Stimulated activated CD8-positive, alpha-beta memory T cell treated with anti-CD3 and anti-CD28 coated beads, Interleukin-7, amount 100 ng/mL, for 1 hour (primary cell): ENCODE measurements around the gene TEAD4.

Source experiments
- DNase-seq, 2 donors: peaks; one replicate each; pipeline ENCODE4 v3.0.0-alpha.2; 2020; ENCODE audit warnings: low read depth in 2 of 2

TEAD4 gene

GRCh38 chr12:2960390-2960956, 1.3 kb downstream of the TEAD4 start:
- DNase-seq = no peak

GRCh38 chr12:2960996-2961616, 1.9 kb downstream of the TEAD4 start:
- no peak for DNase-seq

GRCh38 chr12:2961705-2962104, 2.5 kb downstream of the TEAD4 start:
- no peak for DNase-seq

GRCh38 chr12:2963154-2963759, 4.1 kb downstream of the TEAD4 start:
- DNase-seq = no peak

GRCh38 chr12:2963760-2964292, 4.6 kb downstream of the TEAD4 start:
- no peak for DNase-seq

GRCh38 chr12:2967651-2968050, 8.5 kb downstream of the TEAD4 start:
- DNase-seq = no peak

GRCh38 chr12:2970744-2971143, 11.5 kb downstream of the TEAD4 start:
- no peak for DNase-seq

GRCh38 chr12:2973566-2973965, 14.4 kb downstream of the TEAD4 start:
- no peak for DNase-seq

GRCh38 chr12:2974560-2974971, 15.4 kb downstream of the TEAD4 start:
- no peak for DNase-seq

- no peak for DNase-seq
These were observed 17.4 kb downstream of the TEAD4 start for GRCh38 chr12:2976581-2976996.

- no peak for DNase-seq
These were observed 18.6 kb downstream of the TEAD4 start for GRCh38 chr12:2977776-2978175.

- DNase-seq = no peak
These were observed 20.6 kb downstream of the TEAD4 start for GRCh38 chr12:2979806-2980205.

- DNase-seq = no peak
These were observed 21.4 kb downstream of the TEAD4 start for GRCh38 chr12:2980630-2981029.

GRCh38 chr12:2982361-2982760, 23.2 kb downstream of the TEAD4 start:
- no peak for DNase-seq

GRCh38 chr12:2984249-2984648, 25.1 kb downstream of the TEAD4 start:
- DNase-seq = no peak

- DNase-seq = no peak
These were observed 25.5 kb downstream of the TEAD4 start for GRCh38 chr12:2984698-2985097.

- no peak for DNase-seq
These were observed 27.7 kb downstream of the TEAD4 start for GRCh38 chr12:2986876-2987275.

GRCh38 chr12:2988494-2988893, 29.3 kb downstream of the TEAD4 start:
- DNase-seq = no peak

GRCh38 chr12:2992724-2993123, 33.5 kb downstream of the TEAD4 start:
- no peak for DNase-seq

- no peak for DNase-seq
These were observed 38.9 kb downstream of the TEAD4 start for GRCh38 chr12:2997989-2998670.

GRCh38 chr12:2998789-2999264, 39.6 kb downstream of the TEAD4 start:
- DNase-seq = no peak

- no peak for DNase-seq
These were observed 40.2 kb downstream of the TEAD4 start for GRCh38 chr12:2999265-2999841.
